T-helper 1 cell treated with Interleukin-12 subunit alpha and Interleukin-12 subunit beta and Interleukin-4 antibody, amounts not matched to agents 30 μg/mL and 1 μg/mL, for 36 hours (primary cell): ENCODE results near the gene GBF1.

Experiments
- H3K27ac Mint-ChIP-seq: one replicate; pipeline ENCODE4 v1.8.0; 2021; ENCODE audit warnings: mild to moderate bottlenecking, mixed read lengths
- H3K27me3 Mint-ChIP-seq: one replicate; pipeline ENCODE4 v1.8.0; 2021; ENCODE audit warnings: low read depth, mixed read lengths
- H3K36me3 Mint-ChIP-seq: one replicate; pipeline ENCODE4 v1.8.0; 2021; ENCODE audit warnings: low read depth, mixed read lengths
- H3K4me1 Mint-ChIP-seq: one replicate; pipeline ENCODE4 v1.8.0; 2021; ENCODE audit warnings: low read depth, mixed read lengths
- H3K4me3 Mint-ChIP-seq: one replicate; pipeline ENCODE4 v1.8.0; 2021; ENCODE audit warnings: mild to moderate bottlenecking, moderate library complexity, mixed read lengths
- H3K9me3 Mint-ChIP-seq: one replicate; pipeline ENCODE4 v1.8.0; 2021; ENCODE audit warnings: mixed read lengths

The GBF1 gene

DNA sequence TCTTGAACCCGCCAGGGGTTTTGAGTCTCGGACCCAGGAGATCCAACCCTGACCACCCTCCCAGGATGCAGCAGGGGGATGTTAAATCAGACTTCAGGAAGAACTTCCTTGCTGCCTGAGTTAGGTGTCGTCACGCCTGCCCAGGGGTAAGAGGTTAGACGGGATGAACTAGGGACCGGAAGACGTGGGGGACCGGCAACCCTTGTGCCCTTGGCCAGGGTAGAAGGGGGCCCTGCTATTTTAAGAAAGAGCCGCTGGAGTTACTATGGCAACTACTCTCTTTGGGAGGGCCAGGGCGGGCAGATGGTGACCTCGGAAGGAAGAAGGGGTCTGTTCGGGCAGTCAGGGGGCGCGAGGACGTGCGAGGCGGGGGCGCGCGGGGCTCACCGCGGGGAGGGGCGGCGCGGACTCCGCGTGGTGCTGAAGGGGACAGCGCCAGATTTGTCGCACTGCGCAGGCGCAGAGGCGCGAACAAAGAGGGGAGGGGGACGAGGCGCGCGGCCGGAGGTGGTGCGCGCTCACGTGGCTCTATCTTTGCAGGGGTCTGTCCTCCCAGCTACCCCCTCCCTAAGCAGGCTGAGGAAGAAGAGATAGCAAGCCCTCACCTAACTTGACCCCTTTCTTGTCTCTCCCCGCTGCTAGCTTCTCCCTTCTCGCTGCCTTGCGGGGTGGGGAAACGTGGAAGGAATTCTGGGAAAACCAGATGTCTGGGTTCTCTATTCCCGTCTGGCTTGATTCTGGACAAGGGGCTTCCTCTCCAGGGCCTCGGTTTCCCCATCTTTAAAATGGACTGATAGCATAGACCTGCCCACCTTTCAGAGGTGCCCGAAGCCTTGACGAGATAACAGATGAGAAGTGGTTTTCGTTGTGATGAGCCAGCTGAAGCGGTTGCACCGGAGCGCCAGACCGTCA lies 174.2 kb downstream of the GBF1 start:
- H3K4me3 Mint-ChIP-seq: peak overlapping the region; percentile 99
- peaks cover 24% of the 10 kb centered on the region for H3K27me3 Mint-ChIP-seq
- peaks cover 26% of the 10 kb centered on the region for H3K4me1 Mint-ChIP-seq
- H3K9me3 Mint-ChIP-seq: no peaks in the 10 kb centered on the region
- H3K36me3 Mint-ChIP-seq: peaks cover 6% of the 10 kb centered on the region
- peak overlapping the region; percentile 70 for H3K27ac Mint-ChIP-seq

DNA sequence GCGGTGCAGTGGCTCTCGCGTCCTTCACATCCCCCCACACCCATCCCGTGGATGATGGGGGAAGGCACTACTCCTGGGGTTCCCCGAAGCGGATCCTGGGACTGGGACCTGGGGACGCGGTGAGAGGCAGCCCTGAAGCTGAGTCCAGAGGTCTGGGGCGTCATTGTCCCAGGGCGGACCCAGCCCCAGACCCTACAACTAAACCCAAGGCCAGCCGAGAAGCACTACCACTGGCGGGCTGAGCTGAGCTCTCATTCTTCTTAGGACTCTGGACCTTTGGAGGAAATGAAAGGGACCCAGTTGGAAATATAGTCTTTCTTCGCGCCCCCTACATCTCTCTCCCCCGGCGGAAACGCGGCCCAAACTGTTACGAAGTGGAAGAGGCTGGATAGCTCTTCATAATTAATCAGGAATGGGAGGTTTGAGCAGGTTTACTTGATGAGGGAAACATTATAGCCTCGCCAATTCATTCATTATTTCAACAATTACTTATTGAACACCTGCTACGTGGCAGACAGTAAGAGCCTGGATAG lies 174.9 kb downstream of the GBF1 start:
- Mint-ChIP-seq H3K9me3 (no peaks in the 10 kb centered on the region), H3K4me1 (peaks cover 26% of the 10 kb centered on the region), H3K36me3 (peaks cover 6% of the 10 kb centered on the region), H3K27me3 (peaks cover 24% of the 10 kb centered on the region), H3K27ac (peak overlapping the region; percentile 98), H3K4me3 (peak overlapping the region; percentile 99)

DNA sequence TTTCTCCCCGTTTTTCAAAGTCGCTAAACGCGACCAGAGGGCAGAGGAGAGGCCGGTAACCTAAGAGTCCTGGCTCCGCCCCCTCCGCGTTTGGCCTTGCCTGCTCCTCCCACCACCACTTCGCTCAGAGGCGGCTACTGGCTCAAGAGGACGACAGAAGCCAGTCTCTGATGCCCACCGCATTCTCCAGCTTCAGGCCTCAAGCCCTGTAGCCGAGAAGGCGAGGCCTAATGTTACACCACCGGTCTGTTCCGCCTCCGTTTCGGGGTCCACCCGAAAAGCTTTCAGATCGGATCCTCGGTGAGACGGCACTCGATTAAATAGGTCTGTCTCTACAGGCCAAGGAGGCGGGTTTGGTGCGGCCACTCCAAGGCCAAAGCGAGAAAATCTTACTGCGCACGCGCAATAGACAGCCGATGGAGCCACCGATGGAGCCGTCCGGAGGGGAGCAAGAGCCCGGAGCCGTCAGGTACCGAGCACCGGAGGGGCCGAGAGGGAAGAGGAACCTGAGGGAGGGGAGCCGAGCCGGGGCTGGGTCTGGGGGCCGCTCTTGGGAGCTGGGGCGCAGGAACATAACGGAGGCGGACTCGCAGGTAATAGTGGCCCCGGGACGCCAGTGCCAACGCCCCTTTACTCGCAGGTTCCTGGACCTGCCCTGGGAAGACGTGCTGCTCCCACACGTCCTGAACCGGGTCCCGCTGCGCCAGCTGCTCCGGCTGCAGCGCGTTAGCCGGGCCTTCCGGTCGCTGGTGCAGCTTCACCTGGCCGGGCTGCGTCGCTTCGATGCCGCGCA lies 175.6 kb downstream of the GBF1 start, which contains the start of gene FBXL15:
Gene FBXL15, plus strand, starts transcription at position 123 of the 793 bp plus-strand sequence. Its CDS starts 294 bp downstream, at position 417.
- H3K27ac Mint-ChIP-seq: peak within 1 kb of the TSS; percentile 98
- peaks cover 23% of the 10 kb centered on the region for H3K27me3 Mint-ChIP-seq
- no peaks in the 10 kb centered on the region for H3K9me3 Mint-ChIP-seq
- H3K4me1 Mint-ChIP-seq: peaks cover 26% of the 10 kb centered on the region
- peak within 1 kb of the TSS; percentile 99 for H3K4me3 Mint-ChIP-seq
- H3K36me3 Mint-ChIP-seq: peaks cover 6% of the 10 kb centered on the region

- H3K27ac Mint-ChIP-seq: peak overlapping the region; percentile 65
- peaks cover 29% of the 10 kb centered on the region for H3K4me1 Mint-ChIP-seq
- peak overlapping the region; percentile 99 for H3K4me3 Mint-ChIP-seq
- H3K9me3 Mint-ChIP-seq: no peaks in the 10 kb centered on the region
- peaks cover 6% of the 10 kb centered on the region for H3K36me3 Mint-ChIP-seq
- peaks cover 20% of the 10 kb centered on the region for H3K27me3 Mint-ChIP-seq
These were observed 176.1 kb downstream of the GBF1 start for GRCh38 chr10:102421507-102421756.

- Mint-ChIP-seq H3K4me3 (peak overlapping the region; percentile 99), H3K27ac (peak overlapping the region; percentile 73), H3K9me3 (no peaks in the 10 kb centered on the region), H3K27me3 (peaks cover 19% of the 10 kb centered on the region), H3K4me1 (peaks cover 30% of the 10 kb centered on the region), H3K36me3 (peaks cover 6% of the 10 kb centered on the region)
These were observed 176.6 kb downstream of the GBF1 start for GRCh38 chr10:102421757-102422512.

DNA sequence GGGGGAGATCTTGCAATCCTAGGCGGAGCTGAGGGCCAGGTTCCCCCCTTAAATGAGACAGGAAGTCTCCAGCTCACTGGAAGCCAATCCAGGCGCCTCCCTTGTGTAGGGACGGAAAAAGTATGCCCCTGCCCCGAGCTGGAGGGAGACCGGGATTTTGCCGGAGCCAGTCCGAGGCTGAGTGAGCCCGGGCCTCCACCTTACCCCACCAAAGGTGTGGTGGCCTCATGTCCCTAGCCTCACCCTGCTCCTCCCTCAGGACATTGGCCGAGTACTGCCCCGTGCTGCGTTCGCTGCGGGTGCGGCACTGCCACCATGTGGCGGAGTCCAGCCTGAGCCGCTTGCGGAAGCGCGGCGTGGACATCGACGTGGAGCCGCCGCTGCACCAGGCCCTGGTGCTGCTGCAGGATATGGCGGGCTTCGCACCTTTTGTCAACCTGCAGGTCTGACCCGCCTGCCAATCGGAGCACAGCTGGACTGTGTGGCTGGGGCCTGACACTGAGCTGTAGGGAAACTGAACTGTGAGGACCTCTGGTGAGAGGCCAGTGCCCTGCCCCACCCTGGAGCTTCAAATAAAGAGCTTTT lies 177.3 kb downstream of the GBF1 start:
- peaks cover 33% of the 10 kb centered on the region for H3K4me1 Mint-ChIP-seq
- H3K36me3 Mint-ChIP-seq: peaks cover 6% of the 10 kb centered on the region
- H3K27me3 Mint-ChIP-seq: peaks cover 12% of the 10 kb centered on the region
- peak overlapping the region; percentile 99 for H3K4me3 Mint-ChIP-seq
- H3K9me3 Mint-ChIP-seq: no peaks in the 10 kb centered on the region
- peak overlapping the region; percentile 73 for H3K27ac Mint-ChIP-seq

GRCh38 chr10:102423372-102423968 lies 178.1 kb downstream of the GBF1 start:
- H3K9me3 Mint-ChIP-seq: no peaks in the 10 kb centered on the region
- H3K36me3 Mint-ChIP-seq: peaks cover 6% of the 10 kb centered on the region
- peak overlapping the region; percentile 60 for H3K4me3 Mint-ChIP-seq
- H3K4me1 Mint-ChIP-seq: peaks cover 33% of the 10 kb centered on the region
- peak overlapping the region; percentile 29 for H3K27ac Mint-ChIP-seq
- peaks cover 4% of the 10 kb centered on the region for H3K27me3 Mint-ChIP-seq

DNA sequence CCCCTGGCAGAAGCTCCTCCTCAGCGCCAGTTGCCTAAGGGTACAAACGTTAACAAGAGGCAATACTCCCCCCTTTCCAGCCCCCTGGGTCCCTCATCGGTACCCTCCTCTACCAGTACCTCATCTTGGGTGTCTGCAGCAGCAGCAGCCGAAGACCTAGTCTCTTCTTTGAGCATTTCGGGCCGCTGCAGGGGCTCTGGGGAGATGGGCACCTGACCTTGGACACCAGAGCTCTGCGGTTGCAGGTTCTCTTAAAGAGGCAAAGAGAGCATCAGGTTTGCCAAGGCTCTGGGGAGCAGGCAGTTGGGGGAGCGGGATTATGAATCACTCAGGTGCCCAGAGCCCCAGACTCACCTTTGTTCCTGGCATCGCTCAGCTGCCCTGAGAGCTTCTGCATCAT lies 178.8 kb downstream of the GBF1 start:
- Mint-ChIP-seq H3K27me3 (peaks cover 2% of the 10 kb centered on the region), H3K9me3 (no peaks in the 10 kb centered on the region), H3K4me3 (no peak overlapping the region), H3K4me1 (peaks cover 30% of the 10 kb centered on the region), H3K36me3 (peaks cover 6% of the 10 kb centered on the region), H3K27ac (no peak overlapping the region)

GRCh38 chr10:102424916-102425315 lies 179.6 kb downstream of the GBF1 start:
- no peaks in the 10 kb centered on the region for H3K9me3 Mint-ChIP-seq
- no peak overlapping the region for H3K27ac Mint-ChIP-seq
- H3K4me1 Mint-ChIP-seq: peaks cover 28% of the 10 kb centered on the region
- H3K4me3 Mint-ChIP-seq: no peak overlapping the region
- peaks cover 6% of the 10 kb centered on the region for H3K36me3 Mint-ChIP-seq
- no peaks in the 10 kb centered on the region for H3K27me3 Mint-ChIP-seq

GRCh38 chr10:102425444-102425843 lies 180.1 kb downstream of the GBF1 start:
- Mint-ChIP-seq H3K27ac (no peak overlapping the region), H3K36me3 (peaks cover 6% of the 10 kb centered on the region), H3K4me3 (no peak overlapping the region), H3K9me3 (no peaks in the 10 kb centered on the region), H3K27me3 (no peaks in the 10 kb centered on the region), H3K4me1 (peaks cover 24% of the 10 kb centered on the region)

GRCh38 chr10:102426803-102427287 lies 181.5 kb downstream of the GBF1 start:
- Mint-ChIP-seq H3K9me3 (no peaks in the 10 kb centered on the region), H3K4me3 (no peak overlapping the region), H3K4me1 (peaks cover 23% of the 10 kb centered on the region), H3K36me3 (peaks cover 6% of the 10 kb centered on the region), H3K27me3 (no peaks in the 10 kb centered on the region), H3K27ac (no peak overlapping the region)

- Mint-ChIP-seq H3K9me3 (no peaks in the 10 kb centered on the region), H3K4me3 (no peak overlapping the region), H3K4me1 (peaks cover 32% of the 10 kb centered on the region), H3K36me3 (peaks cover 3% of the 10 kb centered on the region), H3K27ac (no peak overlapping the region), H3K27me3 (no peaks in the 10 kb centered on the region)
These were observed 184.1 kb downstream of the GBF1 start for GRCh38 chr10:102429468-102429867.

DNA sequence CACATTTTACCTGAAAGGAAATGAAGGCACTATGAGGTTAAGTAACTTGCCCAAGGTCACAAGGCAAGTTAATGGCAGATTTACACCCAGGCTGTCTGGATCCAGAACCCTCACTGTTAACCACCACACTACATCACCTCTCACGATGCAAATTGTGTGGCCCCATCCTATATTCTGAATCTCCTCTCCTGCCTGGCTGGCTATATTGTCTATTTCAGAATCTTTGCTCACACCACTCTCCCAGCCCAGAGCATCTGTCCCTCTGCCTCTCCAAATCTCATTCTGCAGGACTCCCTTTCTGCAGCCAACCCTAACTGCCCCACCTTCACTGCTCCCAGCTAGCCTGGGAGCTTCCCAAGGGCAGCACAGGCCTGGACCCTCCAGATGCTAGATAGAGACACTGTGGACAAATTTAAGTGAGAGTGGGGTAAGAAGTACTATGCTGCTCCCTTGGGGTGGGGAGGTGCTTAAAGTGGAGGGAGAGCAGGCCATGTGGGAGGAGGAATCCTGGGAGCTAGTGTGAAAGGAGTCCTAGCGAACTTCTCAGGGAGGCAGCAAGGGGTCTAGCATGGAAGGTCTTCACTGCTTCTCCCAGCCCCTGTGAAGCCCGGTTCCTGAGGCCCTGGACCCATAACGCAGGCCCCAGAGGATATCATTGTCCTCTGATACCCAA lies 186.3 kb downstream of the GBF1 start:
- Mint-ChIP-seq H3K4me3 (peak overlapping the region; percentile 94), H3K36me3 (peaks cover 6% of the 10 kb centered on the region), H3K4me1 (peaks cover 45% of the 10 kb centered on the region), H3K27me3 (no peaks in the 10 kb centered on the region), H3K9me3 (no peaks in the 10 kb centered on the region), H3K27ac (peak overlapping the region; percentile 95)
